HG03432 (cell line): ENCODE data around the gene IPO11.
"Not testable (repeated sequence)": the region's sequence is repeated elsewhere in the genome, so short reads cannot be mapped to it uniquely, and the experiment has no call there.

Source experiments
- ATAC-seq: cut with Tn5 transposase; IDR thresholded peaks from one replicate; pipeline ENCODE4 v1.9.1; 2021; ENCODE audit warnings: mild to moderate bottlenecking, moderate library complexity; ENCODE audit not compliant: unreplicated experiment

The IPO11 gene

DNA sequence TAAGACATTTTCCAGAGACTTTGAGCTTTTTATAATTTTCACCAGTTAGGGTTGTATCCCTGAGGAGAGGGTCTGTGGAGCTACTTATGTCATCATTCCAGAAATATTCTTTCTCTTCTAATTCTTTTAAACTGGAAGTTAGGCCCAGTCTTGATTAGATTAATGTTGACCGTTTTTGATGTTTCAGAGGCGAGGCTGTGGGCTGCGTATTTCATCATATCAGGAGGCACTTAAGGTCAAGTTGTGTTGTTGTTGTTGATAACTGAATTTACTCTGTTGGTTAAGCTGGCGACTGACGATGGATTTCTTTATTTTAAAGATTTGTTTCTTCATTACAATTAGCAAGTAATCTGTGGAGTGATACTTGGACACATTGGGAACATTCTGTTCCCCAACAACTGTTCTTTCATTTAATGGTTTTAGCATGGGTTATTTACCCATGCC is 20.1 kb downstream of the IPO11 start:
- no peak for ATAC-seq

DNA sequence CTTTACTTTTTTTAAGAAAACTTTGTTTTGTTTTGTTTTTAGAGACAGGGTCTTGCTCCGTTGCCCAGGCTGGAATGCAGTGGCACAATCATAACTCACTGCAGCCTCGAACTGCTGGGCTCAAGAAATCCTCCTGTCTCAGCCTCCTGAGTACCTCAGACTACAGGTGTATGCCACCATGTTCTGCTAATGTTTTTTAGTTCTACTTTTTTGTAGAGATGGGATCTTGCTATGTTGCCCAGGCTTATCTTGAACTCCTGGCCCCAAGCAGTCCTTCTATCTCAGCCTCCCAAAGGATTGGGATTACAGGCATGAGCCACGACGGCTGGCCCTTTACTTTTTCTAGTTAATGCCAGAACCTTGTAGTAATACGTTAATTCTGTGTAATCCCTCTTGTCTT is 36.0 kb downstream of the IPO11 start:
- ATAC-seq = no peak

DNA sequence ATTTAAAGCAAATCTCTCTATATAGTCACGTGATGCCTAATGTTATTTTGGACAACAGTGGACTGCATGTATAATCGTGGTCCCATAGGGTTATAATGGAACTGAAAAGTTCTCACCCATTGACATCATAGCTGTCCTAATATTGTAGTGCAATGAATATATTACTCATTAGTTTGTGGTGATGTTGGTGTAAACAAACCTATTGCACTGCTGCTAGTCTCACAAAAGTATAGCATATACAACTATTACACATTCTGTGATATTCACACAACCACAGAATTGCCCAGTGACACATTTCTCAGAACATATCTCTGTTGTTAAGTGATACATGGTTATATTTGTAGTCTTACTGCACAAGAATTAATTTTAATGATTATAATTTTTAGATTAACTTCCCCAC is 37.7 kb downstream of the IPO11 start:
- no peak for ATAC-seq

DNA sequence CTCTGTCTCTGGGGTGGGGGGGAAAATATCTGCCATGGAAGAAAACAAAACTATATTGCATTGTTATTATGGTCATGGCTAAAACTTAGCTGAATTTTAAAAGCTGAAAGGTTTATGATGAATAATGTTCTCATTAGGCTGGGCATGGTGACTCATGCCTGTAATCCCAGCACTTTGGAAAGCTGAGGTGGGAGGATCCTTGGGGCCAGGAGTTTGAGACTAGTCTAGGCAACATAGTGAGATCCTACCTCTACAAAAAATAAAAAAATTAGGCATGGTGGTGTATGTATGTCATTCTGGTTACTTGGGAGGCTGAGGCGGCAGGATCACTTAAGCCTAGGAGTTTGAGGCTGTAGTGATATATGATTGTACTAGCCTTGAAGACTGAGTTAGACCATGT is 44.5 kb downstream of the IPO11 start:
- no peak for ATAC-seq

DNA sequence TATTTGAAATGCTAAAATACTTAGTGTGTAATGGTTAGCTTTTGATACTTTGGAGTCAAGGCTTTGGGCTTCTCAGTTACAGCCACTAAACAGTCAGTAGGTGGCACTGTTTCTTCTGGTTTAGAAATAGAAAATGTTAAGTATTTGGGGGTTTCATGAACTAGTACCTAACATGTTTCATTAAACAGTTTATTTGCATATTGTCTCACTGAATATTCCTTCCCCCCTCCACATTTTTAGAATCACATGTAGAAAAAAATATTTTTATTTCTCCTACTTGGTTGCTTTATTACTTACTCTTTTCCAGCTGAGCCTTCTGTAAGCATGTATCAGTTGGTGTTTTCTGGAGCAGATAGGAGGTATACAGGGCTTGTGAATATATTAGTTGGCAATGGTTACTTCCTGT is 48.0 kb downstream of the IPO11 start:
- ATAC-seq = peak; percentile 86

DNA sequence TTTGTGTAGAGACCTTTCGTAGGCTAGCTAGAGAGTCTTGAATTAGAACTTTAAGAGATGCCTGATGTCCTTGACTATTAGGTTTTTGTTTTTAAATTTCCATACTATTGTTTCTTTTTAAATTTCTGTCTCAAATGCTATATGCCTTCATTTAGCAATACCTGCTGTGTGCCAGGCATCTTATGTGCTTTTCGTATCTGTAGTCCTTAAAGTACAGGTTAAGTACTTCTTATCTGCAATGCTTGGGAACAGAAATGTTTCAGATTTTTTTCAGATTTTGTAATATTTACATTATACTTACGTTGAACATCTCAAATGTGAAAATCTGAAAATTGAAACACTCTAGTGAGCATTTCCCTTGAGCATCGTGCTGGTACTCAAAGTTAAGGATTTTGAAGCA is 49.0 kb downstream of the IPO11 start:
- ATAC-seq = no peak

DNA sequence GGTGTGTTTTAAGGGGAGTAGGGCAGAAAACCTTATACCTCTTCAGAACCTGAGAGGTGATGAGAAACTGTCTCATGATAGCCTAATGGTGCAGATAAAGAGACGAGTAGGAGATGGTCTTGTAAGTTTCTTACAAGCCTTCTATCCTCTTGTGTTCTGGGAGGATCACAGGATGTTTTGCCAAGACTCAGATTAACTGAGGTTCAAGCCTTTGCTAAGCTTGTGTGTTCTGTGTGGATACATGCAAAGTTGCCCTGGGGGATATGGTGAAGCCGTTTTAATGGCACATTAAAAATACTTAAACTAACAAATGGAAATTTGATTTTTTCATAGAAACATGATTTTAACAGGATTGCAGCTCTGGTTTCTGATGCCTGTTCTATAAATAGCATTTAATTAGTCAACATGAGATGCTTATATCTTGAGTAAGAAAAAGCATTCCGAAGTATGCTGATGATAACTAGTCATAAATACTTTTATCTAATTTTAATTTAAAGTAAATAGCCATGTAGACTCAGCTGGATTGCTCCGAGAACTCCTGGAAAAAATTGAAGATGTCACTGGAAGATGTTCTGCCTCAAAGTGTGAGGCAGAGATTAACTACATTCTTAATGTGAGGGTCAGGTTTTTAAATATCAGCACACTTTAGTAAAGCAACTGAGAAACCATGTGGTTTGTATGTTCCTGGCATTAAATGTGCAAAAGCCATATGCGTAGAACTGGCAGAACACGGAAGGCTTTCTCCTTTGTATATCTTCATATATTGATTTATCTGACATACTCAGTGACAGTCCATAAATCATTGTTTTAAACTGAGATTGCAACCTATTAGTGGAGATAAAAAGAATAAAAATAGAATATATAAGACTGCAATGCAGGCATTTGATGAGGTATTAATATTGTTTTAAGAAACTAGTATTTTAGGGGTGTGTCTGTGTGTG is 53.7 kb downstream of the IPO11 start:
- ATAC-seq = no peak

DNA sequence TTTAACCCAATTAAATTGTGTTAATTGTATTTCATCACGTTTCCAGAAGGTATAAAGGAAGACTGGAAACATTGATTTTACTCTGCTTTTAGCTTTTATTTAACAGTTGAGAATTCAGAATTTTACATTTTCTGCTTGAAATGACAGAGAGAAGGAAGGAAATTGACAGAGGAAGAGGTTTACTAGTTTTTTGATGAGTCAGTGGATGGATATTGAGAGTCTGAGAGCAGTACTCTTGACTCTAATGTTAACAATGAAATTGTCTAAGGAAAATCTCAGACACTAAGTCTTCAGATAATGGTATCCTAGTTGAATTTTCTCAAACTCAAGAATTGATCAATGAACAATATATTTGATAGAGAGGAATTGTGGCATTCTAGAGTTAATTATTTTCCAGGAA is 60.6 kb downstream of the IPO11 start:
- no peak for ATAC-seq

DNA sequence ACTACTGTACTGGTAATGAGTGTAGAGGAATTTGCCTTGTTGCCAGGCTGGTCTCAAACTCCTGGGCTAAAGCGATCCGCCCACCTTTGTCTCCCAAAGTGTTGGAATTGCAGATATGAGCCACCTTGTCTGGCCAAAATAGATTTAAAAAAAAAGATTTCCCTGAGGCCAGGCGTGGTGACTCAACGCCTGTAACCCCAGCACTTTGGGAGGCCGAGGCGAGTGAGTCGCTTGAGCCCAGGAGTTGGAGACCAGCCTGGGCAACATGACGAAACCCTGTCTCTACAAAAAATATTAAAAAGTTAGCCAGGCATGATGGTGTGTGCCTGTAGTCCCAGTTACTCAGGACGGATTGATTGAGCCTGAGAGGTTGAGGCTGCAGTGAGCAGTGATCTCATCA is 62.5 kb downstream of the IPO11 start:
- ATAC-seq = no peak

DNA sequence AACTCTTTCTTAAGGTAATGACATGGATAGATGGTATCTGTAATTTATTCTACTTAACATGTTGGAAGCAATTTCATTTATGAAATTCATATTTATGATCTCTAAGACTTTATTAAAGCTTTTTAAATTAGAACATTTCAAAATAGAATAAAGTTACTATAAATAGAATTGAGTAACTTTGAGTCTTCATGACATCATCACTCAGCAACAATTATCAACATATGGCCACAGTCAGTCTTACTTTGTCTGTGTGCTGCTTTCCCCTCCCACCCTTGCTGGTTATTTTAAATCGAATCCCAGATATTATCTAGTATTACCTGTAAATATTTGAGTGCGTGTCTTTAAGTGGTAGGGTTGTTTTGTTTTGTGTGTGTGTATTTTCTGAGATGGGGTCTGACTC is 65.2 kb downstream of the IPO11 start:
- no peak for ATAC-seq

DNA sequence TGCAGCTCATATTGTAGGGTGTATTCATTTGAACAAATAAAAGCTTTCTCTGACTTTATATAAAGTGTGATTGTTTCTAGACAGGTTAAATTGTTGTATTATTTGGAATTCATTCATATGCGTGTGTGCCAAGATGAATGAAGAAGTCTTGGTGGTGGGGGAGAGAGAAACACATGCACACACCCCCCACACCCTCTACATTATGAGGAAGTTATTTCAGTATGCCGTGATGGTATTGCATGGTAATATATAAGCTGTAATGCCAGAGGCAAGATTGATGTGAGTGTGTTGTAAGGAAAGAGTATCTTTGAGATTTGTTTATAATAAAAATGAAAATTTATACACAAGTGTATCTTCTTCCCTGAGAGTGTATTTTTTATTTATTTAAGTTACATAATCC is 71.0 kb downstream of the IPO11 start:
- no peak for ATAC-seq

DNA sequence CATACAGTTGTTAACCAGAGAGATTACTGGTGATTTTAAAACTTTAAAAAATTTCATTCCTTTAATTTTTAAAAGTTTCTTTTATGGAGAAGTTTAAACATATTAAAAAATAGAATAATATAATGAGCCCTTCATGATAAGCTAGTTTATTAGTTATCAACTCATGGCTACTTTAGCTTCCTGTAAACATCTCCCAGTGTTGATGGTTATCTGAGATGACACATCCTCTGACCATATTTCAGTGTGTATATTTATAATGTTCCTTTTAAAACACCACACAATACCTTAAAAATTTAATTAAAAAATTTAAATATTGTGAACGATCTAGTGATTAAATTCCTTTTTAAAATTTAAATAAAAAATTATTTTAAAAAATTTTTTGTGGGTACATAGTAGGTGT is 74.1 kb downstream of the IPO11 start:
- no peak for ATAC-seq

DNA sequence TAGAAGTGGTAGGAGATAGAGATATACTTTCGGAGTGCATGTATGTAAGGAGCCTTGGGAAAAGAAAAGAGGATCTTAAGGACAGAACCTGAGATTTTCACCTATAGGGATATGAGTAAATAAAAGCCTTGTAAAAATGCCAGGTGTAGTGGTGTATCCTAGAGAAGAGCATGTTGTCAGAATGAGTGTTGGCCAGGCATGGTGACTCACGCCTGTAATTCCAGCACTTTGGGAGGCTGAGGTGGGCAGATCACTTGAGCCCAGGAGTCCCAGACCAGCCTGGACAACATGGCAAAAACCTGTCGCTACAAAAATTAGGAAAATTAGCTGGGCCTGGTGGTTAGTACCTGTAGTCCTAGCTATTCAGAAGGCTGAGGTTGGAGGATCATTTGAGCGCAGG is 76.0 kb downstream of the IPO11 start:
- ATAC-seq = no peak

DNA sequence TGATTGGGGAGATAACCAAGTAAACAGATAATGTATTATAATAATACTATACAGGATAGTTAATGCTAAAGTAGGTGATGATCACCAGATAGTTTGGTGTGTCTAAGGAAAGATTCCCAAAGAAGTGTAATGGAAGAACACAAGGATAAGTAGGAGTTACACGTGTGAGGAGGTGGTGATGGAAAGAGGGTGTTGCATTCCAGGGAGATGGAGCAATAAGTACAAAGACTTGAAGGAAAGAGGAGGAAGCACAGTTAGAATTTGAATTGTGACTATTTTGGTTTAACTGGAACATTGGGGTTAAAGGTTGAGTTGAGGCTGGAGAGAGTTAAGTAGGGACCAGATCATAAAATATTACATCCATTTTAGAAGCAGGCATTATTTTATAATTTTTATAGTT is 76.9 kb downstream of the IPO11 start:
- no peak for ATAC-seq

DNA sequence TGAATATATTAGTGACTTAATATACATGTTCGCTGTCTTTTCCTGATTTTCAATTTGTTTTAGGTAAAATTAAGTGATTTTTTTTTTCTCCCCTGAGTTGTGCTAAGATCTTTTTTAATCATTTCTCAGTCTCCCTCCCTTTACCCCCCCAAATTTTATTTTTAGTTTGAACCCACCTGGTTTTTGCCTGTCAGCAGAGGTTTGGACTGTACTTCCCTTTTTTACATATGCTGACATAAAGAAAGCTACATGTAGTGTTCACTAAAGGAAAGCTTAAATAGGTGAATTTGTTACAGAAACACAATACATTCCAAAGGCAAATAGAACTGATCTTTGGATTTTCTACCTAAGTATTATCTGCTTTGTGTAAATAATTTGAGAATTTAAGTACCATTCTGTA is 82.2 kb downstream of the IPO11 start:
- no peak for ATAC-seq

DNA sequence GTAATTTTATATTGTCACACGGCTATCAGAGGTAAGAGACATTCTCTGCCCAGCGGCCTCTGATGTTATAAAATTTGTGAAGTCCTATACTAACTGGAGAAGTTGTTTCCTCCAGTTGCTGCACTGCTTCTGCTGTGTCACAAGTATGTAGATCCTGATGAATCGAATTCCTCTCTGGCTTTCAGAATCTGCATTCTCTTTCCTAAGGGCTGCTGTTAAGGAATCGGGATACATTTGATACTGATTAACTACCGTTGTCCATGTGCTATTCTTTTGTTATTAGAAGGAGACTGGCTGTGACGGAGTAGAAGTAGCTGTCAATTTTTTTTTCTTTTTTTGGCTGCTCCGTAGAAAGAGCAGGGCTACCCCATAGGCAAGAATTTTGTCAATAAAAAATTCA is 84.3 kb downstream of the IPO11 start:
- no peak for ATAC-seq

DNA sequence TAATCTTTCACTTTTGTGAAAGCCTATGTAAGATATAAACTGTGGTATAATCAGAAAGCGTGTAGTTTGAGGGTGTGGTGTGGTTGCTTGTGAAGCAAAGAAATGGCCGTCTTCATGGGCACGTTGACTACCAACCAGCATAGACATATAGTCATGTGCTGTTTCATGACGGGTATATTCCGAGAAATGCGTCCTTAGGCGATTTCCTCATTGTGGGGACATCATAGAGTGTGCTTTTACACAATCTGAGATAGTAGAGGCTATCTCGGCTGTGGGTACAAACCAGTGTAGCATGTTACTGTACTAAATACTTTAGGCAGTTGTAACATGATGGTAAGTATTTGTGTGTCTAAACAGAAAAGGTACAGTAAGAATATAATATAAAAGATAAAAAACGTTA is 86.4 kb downstream of the IPO11 start:
- no peak for ATAC-seq

DNA sequence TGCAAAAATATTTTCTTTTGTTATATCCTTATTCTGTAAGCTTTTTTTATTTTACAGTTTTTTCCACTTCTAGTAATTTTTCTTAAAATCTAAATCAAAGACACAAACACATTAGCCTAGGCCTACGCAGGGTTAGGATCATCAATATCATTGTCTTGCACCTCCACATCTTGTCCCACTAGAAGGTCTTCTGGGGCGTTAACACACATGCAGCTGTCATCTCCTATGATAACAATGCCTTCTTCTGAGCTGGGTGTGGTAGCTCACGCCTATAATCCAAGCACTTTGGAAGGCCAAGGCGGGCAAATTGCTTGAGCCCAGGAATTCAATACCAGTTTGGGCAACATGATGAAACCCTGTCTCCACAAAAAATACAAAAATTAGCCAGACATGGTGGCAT is 87.2 kb downstream of the IPO11 start:
- ATAC-seq = no peak

DNA sequence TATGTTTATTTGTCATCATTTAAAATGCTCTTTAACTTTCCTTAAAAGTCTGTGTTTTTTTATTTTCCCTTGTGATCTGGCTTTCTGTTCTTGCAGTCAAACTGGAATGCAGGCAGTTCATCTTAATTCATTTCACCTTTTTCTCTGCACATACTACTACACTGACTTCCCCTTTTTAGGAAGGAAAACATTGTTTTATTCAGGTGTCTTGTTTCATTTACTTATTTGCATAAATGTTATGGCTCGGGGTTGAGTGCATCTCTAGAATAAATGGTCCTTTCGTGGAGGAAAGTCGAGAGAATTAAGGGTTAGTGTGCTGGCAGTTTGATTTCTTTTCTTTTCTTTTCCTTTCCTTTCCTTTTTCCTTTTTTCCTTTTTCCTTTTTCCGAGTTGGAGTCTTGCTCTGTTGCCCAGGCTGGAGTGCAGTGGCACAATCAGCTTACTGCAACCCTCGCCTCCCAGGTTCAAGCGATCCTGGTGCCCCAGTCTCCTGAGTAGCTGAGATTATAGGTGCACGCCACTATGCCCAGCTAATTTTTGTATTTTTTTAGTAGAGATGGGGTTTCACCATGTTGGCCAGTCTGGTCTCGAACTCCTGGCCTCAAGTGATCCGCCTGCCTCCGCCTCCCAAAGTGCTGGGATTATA is 90.0 kb downstream of the IPO11 start:
- ATAC-seq = no peak

DNA sequence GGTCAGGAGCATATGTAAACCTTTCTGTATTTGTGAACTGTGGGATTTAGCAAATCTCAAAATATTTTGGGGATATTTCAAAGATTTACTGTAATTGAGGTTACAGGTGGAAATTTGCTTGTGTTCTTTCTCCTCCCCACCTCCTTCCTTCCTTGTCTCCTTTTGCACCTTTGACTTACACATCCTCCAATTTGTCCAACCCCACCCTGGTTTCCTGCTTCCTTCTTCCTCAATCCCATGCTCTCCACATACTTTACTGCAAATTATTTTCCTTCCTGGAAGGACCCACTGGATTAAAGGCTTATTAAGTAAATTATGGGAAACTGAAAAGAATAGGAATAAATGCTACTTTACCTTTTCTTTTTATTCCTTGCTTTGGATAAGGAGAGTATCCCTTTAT is 91.6 kb downstream of the IPO11 start:
- ATAC-seq = no peak

DNA sequence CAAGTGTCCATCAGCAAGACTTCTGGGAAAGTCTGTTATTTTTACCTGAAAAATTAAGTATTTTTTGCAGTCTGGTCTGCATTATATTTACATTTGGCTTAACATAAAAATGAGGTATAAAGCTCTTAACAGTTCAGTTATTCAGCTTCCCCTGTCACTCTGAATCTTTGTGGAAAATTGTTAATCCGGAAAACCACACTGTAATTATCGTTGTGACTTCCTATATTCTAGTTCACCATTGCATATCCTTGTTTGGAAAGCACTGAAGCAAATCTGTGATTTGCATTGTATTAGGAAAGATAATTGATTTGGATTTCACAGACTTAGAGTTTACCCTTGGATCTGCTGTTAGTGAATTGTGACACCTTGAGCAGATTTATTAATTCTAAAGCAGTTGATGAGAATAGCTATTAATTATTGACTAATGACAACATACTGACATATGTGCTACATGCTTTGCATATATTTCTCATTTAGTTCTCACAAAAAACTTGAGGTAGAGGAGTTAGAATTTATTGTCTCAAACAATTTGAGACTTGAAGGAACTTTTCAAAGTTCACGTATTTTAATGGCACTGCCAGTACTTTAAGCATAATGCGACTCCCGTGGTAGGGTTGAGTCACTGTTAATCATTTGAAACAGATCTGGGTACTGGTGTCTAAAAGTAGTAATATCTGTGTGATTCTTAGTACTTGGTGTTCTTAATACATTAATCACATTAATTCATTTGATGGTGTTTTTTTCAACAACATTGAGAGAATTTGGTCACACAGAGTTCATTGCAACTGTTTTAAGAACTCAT is 94.3 kb downstream of the IPO11 start:
- no peak for ATAC-seq

DNA sequence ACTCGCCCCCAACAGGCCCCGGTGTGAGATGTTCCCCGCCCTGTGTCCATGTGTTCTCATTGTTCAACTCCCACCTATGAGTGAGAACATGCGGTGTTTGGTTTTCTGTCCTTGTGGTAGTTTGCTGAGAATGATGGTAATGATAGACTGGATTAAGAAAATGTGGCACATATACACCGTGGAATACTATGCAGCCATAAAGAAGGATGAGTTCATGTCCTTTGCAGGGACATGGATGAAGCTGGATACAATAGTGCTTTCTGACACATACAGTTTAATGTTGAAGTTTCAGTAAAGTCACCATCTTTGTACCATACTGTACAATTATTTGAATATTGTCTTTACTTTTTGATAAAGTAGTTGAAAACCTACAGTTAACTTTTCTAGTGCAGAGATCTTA is 96.2 kb downstream of the IPO11 start:
- not testable (repeated sequence) for ATAC-seq
